Mammary epithelial cell (primary cell): ENCODE measurements around the gene TAOK1.

Experiments
- CTCF ChIP-seq, 2 donors: IDR thresholded peaks in 1 of 2; conservative IDR thresholded peaks in 1 of 2; 2 replicates each; pipeline ENCODE4 v1.5.1; 2011 to 2012; ENCODE audit warnings: inconsistent platforms in 2 of 2, low read length in 2 of 2, mild to moderate bottlenecking in 2 of 2, control low read depth in 1 of 2, low read depth in 1 of 2; ENCODE audit not compliant: insufficient read depth in 1 of 2; ENCODE audit errors: extremely low read depth in 1 of 2
- EZH2 ChIP-seq: IDR thresholded peaks from 2 replicates; pipeline ENCODE4 v1.6.1; 2012; ENCODE audit warnings: low read length, inconsistent platforms, borderline replicate concordance

- TF ChIP-seq CTCF (conservative IDR thresholded peaks at IDR 0.05 in 1 of 2, IDR thresholded peaks at IDR 0.05 in 1 of 2; ENCODE audit: extremely low read depth in 1 of 2, insufficient read depth in 1 of 2, low read depth in 1 of 2, low read length in 2 of 2) = no peak
- TF ChIP-seq EZH2 = no peak
Observed at GRCh38 chr17:29594519-29595090, 204.4 kb downstream of the TAOK1 start.
